ENCODE measurements around the gene FOLR3.

GRCh38 chr11:72135891-72136683 lies 562 bp downstream of the FOLR3 start:
- no peak for TF ChIP-seq POLR2A (IDR thresholded peaks at IDR 0.05)
- no peak for TF ChIP-seq CTCF (IDR thresholded peaks at IDR 0.05)
